HG03469 (cell line): ENCODE measurements around the gene PCSK5.
"Not testable (repeated sequence)": the region's sequence is repeated elsewhere in the genome, so short reads cannot be mapped to it uniquely, and the experiment has no call there.

Source experiments
- ATAC-seq: cut with Tn5 transposase; IDR thresholded peaks from one replicate; pipeline ENCODE4 v1.9.1; 2021; ENCODE audit warnings: mild to moderate bottlenecking, moderate library complexity, moderate number of reproducible peaks; ENCODE audit not compliant: unreplicated experiment

Gene PCSK5

DNA sequence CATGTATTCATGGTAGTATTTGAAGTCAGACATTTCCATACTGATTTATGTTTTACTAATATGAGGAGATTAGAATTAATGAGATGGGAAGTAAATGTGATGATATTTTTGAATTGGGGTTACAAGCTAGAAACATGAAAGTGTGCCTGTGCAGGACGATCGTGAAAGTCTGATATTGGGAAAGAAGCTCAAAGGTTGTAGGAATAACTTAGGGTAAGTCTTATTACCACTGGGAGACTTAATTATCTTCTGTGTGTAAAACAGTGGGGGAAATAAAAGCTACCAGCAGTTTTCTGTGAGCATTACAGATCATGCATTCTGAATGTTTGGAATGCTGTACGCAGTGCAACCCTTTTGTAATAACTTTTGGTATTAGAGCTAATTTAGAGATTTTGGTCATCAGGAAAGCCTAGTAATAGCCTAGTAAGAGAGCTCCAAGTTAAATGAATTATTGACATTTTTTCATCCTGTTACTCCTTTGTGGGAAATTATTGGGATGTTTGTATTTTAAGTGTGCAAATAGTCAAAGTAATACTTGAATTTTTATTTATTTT, 153.9 kb downstream of the PCSK5 start:
- ATAC-seq = no peak

DNA sequence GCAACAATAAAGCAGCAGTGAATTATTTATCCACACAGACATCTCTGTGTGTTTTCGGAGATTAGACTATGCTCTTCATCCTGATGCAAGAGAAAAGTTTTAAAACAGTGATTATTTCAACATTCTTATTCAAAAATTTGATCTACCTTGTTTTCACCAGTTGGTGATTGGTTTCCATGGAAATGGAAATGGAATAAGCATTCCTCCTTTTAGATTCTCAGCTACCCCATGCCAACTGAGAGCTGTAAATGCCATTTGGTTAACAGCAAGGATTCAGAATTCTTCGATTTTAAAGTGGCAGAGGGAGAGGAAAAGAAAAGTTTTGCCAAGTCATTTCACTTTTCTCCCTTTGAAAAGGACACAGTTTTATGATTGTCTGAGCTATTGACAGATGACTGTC, 154.7 kb downstream of the PCSK5 start:
- ATAC-seq = no peak

DNA sequence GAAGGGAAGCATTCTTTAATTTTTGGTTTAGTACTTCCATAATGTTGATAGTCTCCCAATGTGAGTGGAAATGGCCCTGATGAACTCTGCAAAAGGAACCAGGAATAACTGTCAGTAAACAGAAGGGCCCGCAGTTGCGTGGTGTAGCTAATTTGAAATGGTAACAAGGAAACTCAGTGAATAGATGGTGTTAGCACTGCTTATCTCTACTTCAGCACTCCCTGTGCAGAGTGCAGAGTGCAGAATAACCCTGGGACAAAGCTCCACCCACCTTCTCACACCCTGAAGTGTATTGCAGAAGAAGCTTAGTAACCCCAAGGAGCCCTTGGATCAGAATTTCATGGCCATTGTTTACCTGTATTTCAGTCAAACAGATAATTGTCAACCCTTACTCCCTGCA, 158.9 kb downstream of the PCSK5 start:
- no peak for ATAC-seq

DNA sequence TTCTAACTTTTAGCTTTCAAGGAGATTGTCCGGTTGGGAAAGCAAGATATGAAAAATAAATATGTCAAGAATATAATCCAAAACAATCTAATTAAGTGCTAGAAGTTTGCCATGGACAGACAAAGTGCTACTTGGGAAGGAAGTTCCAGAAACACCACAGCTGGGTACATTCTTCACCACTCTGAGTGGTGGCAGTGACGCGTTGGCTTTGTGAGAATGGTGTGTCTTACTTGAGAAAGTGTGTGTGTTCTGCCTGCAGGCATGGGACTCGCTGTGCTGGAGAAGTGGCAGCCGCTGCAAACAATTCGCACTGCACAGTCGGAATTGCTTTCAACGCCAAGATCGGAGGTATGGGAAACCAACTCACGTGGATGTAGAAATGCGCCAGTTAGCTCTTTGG, 177.2 kb downstream of the PCSK5 start:
- no peak for ATAC-seq

DNA sequence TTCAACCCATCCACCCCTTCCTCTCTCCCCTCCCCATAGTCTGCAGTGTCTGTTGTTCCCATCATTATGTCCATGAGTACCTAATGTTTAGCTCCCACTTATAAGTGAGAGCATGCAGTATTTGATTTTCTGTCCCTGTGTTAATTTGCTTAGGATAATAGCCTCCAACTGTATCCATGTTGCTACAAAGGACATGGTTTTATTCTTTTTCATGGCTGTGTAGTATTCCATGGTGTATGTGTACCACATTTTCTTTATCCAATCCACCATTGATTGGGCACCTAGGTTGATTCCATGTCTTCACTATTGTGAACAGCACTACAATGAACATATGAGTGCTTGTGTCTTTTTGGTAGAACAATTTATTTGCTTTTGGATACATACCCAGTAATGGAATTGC, 187.1 kb downstream of the PCSK5 start:
- ATAC-seq = no peak

DNA sequence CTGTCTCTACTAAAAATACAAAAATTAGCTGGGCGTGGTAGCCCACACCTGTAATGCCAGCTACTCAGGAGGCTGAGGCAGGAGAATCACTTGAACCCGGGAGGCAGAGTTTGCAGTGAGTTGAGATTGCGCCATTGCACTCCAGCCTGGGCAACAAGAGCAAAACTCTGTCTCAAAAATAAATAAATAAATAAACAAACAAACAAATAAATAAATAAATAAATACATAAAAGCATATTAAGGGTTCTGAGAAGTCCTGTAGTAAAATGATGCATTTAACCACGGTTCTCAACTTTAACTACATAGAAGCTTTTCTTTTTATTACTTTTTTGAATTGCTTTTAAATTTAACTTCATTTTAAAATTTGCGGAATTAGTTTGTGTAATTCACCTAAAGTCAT, 190.8 kb downstream of the PCSK5 start:
- ATAC-seq = not testable (repeated sequence)

DNA sequence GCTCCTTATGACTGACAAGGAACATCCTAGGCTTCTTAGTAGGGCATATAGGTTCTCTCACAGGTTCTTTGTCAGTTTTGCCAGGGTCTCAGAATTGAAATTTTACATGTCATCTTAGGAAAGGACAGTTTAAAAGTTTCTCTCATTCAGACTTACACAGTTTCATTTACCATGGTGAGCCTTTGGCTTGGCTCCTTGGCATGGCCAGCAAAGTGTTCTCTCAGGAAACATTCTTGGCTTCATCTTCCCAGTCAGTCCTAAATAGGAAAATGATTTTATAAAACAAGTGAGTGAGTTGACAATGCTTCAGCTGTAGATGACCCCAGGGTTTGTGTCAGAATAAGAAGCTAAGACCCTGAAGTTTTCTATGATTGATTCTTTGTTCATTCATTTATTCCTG, 191.6 kb downstream of the PCSK5 start:
- ATAC-seq = no peak

DNA sequence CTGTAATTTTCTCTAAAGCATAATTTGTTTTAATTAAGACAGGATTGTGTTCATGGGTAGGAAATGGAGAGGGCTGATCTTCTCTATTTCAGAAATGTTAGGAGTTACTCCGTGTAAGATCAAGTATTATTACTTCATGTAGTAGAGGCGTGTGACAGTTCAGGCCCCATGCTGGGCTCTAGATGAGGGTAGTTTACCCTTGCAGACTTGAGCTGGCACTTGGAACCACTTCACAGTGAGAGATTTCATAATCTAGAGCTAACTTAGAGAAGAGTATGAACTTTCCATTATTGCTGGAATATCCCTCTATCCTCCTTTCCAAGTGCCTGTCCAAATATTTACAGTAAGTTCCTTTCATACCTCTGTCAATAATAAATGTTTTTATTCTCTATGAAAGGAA, 195.1 kb downstream of the PCSK5 start:
- ATAC-seq = no peak

DNA sequence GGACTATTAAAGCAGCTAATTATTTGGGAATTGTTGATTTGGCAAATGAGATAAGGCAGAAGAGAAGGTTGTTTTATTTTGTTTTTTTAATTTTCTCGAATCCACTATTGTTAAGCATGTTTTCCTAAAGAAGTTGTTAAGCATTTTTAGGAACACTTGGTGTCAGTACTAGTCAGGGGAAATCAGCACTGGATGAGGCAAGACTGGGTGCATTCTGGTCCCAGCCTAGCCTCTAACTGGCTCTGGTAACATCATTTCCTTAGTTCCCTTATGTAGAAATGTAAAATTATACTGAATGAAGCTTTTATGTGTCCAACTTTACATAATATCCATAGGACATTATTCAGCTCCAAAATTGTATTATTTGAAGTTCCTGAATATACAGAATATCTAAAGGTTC, 196.1 kb downstream of the PCSK5 start:
- no peak for ATAC-seq

DNA sequence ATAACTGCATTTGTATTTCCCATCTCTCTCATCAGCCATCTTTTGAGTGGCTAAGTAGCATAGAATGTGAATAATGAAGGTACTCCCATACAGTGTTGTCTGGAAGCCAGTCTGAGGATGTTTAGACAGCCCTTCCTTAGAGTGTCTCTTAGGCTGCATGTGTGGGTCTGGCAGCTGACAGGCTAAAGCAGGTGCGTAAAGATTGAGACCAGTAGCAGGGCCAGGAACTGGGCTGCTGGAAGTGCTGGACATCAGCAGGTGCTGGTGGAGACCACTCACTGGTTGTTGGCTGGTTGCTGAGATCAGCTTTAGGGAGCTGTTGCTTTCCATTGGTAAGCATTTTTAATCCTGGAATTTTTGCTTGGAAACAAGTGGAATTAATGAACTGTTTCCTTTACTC, 197.5 kb downstream of the PCSK5 start:
- no peak for ATAC-seq

DNA sequence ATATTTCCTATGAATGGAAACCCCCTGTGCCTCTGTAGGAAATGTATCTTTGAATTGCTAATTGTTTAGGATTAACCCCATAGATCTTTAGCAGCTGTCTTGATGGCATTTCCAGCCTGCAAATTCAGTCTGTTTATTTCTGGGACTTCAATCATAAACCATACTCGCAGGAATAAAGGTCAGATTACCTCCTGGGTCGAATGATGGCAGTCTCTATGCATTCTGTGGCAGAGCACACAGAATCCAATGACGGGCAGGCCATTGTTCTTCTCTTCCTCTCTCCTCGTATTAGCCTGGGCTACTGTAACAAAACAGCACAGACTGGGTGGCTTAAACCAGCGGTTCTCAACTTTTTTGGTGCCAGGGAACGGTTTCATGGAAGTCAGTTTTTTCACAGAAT, 199.9 kb downstream of the PCSK5 start:
- ATAC-seq = no peak

DNA sequence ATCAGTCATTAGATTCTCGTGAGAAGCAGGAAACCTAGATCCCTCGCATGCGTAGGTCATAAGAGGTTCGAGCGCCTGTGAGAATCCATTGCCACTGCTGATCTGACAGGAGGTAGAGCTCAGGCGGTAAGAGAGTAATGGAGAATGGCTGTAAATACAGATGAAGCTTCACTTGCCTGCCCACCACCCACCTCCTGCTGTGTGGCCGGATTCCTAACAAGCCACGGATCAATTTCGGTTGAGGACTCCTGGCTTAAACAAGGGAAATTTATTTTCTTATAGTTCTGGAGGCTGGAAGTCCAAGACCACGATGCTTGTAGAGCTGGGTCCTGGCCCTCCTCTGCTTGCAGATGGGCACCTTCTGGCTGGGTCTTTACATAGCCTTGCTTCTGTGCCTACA, 200.4 kb downstream of the PCSK5 start:
- no peak for ATAC-seq

DNA sequence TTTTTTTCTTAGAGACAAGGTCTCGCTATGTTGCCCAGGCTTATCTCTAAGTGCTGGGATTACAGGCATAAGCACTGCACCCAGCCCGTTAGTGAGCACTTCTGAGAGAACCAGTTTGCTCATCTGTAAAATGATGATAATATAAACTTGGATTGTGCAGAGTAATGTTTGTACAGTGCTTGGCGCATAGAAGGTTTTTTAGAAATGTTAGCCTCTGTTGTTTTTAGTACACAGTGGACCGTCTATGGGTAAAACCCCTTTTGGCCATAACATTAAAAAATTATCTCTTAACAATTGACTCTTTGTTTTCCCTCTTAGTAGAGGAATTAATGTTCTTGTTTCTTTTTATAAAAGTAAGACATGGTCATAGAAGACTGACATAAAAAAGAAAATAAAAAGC, 202.1 kb downstream of the PCSK5 start:
- no peak for ATAC-seq

DNA sequence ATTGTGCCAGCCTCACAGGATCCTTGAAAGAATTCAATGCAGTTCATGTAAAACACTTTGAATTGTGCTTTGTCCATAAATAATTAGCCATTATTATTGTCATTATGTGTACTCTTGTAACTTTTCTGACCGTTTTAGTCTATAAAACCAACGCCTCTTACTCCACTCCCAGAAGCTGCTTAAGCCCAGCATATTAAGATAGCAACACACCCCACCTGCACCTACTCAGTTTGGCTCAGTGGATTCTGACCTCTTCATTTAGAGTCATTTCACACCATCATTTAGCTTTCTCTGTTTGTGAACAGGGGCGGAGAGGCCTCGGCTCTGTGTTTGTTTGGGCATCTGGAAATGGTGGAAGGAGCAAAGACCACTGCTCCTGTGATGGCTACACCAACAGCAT, 205.1 kb downstream of the PCSK5 start:
- ATAC-seq = no peak

DNA sequence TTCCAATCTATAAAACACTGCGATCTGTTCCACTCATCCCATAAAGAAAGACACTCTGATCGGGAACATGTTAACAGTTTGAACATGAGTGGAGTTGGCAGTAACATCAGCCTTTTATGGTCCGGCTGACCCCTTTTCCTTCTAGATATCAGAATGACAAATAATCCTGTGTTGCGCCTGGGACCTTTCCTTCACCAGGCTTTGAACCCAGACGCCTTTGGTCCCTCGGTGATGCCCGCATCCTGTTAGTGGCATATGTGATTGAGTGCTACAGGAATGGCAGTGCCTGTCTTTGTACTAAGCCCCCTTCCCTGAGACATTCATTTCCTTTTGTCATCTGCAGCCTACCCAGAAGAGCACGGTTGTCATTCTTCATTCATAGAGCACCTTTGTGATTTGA, 209.0 kb downstream of the PCSK5 start:
- ATAC-seq = no peak

DNA sequence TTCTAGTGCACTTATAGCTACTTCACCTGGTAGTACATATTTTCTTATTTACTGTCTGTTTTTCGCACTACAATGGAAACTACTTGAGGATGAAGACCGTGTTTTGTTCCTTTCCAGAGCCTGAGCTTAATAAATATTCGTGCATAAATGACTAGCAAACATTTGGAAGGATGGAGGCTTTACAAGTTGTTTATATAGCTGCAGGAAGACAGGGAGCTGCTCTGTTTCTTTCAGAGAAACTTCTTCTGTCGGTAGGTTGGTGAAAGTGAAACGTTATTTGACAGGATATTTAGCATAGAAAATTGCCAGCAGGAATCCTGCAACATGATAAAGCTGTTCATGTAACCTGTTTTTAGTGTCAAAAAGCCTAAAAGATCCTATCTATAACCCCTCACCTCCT, 210.6 kb downstream of the PCSK5 start:
- no peak for ATAC-seq

DNA sequence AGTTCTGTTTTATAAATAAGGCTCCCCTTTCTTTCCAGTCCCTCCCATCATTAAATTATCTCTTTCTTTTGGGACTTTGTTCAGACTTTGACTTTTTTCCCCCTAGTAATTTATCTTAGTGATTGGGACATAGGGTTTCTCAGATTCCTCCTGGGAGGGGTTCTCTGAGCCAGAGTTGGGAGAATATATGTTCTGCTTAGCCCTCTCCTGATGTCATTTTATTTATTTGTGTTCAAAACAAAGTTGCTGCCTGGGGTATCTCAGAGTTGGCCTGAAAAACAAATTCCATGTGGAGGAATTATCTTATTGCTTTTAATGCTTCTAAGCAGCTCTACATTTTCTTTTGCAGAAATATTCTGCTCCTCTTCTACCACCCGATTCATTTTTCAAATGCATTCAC, 211.0 kb downstream of the PCSK5 start:
- ATAC-seq = no peak

DNA sequence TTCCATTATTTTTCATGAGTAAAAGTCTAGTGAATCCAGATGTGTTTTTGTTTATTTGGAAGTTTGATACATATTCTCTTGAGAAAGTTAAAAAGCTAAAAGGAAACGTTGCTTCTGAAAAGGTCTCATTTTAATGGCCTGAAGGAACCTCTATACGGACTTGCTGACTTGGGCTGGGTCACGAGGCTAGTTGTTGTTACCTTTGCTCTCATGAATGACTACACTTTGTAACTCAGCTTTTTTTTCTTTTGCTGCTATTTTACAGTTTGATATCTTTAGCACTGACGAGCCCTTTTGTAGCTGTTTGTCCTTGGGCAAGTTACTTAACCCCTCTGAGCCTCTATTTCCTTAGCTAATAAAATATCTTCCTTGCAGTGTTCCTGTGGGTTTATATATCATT, 211.5 kb downstream of the PCSK5 start:
- ATAC-seq = no peak

DNA sequence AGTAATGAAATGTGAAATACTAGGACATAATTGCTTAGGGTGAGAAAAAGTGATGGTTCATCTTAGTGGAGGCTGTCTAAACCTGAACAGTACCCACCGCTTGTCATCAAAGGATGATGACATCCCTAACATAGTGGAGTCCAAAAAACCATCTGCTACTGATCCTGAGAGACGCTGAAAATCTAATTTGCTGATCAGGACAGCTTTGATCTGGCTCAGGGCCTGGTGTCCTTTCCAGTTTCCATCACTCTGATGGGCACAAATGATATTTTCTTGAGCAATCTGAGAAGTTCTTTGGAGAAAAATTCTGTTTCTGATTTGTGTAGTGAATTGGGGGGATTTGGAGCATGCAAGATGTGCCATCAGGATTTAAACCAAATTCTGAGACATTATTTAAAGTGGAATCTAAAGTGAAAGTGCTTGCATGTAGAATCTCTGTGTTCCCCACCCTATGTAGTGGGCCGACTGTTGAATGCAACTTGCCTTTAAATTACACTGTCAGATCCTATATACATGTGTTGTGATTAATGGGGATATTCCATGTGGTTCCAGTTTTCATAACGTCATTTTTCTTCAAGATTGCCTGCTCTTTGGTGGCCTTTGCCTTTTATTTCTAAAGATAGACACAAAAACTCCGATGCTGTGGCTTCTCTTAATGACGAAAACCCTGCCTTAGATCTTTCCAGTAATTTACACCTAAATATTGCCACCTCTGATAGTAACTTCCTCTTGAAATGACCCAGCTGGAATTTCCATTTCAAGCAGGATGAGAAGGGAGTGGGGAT, 213.2 kb downstream of the PCSK5 start:
- ATAC-seq = no peak

DNA sequence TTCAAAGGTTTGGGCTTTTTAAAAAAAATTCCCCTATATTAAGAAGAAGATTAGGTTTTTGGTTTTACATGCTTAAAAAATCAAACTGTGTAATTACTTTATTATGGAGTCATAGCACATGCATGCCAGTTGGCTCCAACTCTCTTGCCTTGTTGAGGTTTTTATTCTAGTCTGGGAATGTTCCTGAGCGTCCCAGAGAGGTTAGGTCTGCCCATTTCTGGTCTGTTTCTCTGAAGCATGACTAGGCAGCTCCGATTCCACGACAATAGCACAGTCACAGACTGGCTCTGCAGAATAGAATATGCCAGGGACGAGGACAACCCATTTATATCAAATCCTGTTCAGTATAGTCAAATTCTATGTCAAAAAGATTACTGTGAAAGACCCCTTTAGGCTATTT, 217.0 kb downstream of the PCSK5 start:
- ATAC-seq = no peak

DNA sequence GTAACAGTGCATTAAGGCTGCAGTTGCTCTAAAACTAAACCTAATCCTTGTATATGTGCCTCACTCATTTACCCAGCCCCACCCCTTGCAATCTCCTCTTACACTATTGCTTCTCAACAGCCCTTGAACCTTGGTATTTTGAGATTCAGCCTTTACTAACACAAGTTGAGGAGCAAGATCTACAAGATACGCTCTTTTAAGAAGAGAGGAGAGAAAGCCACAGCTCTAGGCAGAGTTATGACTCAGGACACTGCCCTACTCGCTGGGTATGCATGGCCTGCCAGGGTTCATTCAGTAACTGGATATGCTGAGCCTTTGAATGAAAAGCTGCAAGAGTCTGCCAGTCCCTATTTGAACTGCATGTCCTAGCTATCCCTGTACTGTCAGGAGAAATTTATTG, 219.5 kb downstream of the PCSK5 start:
- no peak for ATAC-seq

DNA sequence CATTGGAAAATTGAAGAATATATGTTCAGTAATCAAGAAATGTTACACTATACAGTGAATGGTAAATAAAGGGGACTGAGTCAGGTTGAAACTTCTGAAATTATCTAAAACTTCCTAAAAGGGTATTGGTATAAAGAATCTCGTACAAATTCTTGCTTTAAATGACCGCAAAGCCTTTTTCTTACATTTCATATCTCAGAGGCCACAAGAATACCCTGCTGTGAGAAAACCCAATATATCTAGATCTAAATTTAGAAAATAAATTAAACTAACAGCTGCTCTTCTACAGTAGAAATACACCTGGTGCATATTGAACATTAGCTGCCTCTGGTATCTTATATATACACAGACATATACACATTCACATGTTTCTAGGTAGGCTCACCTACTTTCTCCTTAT, 221.7 kb downstream of the PCSK5 start:
- ATAC-seq = no peak

DNA sequence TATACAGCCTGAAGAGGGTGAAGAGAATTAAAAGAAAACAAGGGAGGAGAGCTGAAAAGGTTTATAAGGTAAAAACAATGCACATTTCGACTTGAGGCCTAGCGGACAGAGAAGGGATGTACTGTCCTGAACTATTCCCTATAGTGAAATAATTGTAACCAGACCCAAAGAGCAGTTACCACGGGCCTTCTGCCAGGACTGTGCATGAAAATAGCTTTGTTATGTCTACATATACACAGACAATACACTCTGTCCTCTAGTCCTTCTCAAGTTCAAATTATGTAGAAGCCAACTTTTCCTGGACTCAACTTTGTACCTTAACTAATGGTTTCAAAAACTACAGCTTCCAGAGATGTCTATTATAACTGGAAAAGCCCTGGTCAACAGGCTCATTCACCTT, 223.7 kb downstream of the PCSK5 start:
- no peak for ATAC-seq
